GM21737 (cell line): ENCODE measurements around the gene SP7.

ENCODE experiments used
- ATAC-seq: cut with Tn5 transposase; IDR thresholded peaks from one replicate; pipeline ENCODE4 v1.9.1; 2021; ENCODE audit warnings: mild to moderate bottlenecking, moderate library complexity; ENCODE audit not compliant: unreplicated experiment

Gene SP7

GRCh38 chr12:53279283-53279869, 56.8 kb downstream of the SP7 start:
- ATAC-seq, result no peak

GRCh38 chr12:53277981-53278380, 58.2 kb downstream of the SP7 start:
- ATAC-seq, result no peak
